ENCODE results near the gene PARM1. TPM values are rescaled to one million over a fixed set of nuclear protein-coding genes. Genes with fewer than 3 reads are reported as not detected.

Gene PARM1
- polyA plus RNA-seq, 3 donors = 0.06 to 0.54 (median 0.27) TPM

DNA sequence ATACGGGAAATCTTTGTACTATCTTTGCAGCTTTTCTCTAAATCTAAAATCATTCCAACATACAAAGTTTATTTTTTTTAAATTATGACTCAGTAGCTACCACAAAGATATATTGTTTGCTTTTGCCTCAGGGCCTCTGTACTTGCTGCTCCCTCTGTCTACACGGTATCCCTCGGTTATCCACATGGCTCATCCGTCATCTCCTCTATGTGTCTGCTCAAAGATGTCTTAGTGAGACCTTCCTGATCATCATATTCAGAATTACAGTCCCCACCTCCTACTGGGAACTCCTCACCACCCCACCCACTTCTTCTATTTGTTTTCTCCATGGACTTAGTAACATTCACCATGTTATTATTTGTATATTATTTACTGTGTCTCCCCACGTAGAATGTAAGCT lies 107.8 kb downstream of the PARM1 start:
- no peaks in the 10 kb centered on the region for H3K36me3 Mint-ChIP-seq
- Histone ChIP-seq H3K4me3 (replicated peaks in 1 of 3; ENCODE audit: low read depth in 2 of 3, low read length in 3 of 3) (no peak overlapping the region), H3K4me1 (ENCODE audit: control insufficient read depth in 1 of 2, insufficient read depth in 2 of 2, low read length in 2 of 2) (peaks cover 10 to 22% of the 10 kb centered on the region in 2 donors), H3K27me3 (ENCODE audit: control insufficient read depth in 2 of 2, insufficient read depth in 2 of 2, low read length in 2 of 2) (no peaks in the 10 kb centered on the region), H3K27ac (ENCODE audit: low read depth in 1 of 2, low read length in 2 of 2) (no peak overlapping the region), H3K9me3 (replicated peaks in 1 of 2; ENCODE audit: control insufficient read depth in 1 of 2, insufficient read depth in 1 of 2, low read length in 2 of 2) (peaks cover 0 to 3% of the 10 kb centered on the region in 2 donors), H4K20me1 (ENCODE audit: insufficient read depth, low read length) (no peaks in the 10 kb centered on the region), H3K36me3 (replicated peaks in 1 of 2; ENCODE audit: control insufficient read depth in 1 of 2, insufficient read depth in 2 of 2, low read length in 2 of 2) (no peaks in the 10 kb centered on the region), H3K4me2 (replicated peaks; ENCODE audit: extremely low read depth, low read length, poor library complexity, severe bottlenecking) (no peak overlapping the region), H2AFZ (ENCODE audit: insufficient read depth, low read depth, low read length, poor library complexity, severe bottlenecking) (no peak overlapping the region), H3K79me2 (ENCODE audit: insufficient read depth, low read length) (no peaks in the 10 kb centered on the region), H3K9ac (ENCODE audit: insufficient read depth, low read length, poor library complexity, severe bottlenecking) (no peak overlapping the region)
- peaks cover 0 to 1% (median 1%) of the 10 kb centered on the region in 3 donors for H3K27me3 Mint-ChIP-seq (ENCODE audit: low read depth in 3 of 3)
- no peak overlapping the region for H3K4me3 Mint-ChIP-seq
- TF ChIP-seq, protein P1, sequence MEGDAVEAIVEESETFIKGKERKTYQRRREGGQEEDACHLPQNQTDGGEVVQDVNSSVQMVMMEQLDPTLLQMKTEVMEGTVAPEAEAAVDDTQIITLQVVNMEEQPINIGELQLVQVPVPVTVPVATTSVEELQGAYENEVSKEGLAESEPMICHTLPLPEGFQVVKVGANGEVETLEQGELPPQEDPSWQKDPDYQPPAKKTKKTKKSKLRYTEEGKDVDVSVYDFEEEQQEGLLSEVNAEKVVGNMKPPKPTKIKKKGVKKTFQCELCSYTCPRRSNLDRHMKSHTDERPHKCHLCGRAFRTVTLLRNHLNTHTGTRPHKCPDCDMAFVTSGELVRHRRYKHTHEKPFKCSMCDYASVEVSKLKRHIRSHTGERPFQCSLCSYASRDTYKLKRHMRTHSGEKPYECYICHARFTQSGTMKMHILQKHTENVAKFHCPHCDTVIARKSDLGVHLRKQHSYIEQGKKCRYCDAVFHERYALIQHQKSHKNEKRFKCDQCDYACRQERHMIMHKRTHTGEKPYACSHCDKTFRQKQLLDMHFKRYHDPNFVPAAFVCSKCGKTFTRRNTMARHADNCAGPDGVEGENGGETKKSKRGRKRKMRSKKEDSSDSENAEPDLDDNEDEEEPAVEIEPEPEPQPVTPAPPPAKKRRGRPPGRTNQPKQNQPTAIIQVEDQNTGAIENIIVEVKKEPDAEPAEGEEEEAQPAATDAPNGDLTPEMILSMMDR (IDR thresholded peaks at IDR 0.05) = no peak
- 100% methylated on average over 2 of the region's 5 CpGs for WGBS (ENCODE audit: insufficient coverage)
- peaks cover 20% of the 10 kb centered on the region for H3K4me1 Mint-ChIP-seq
- intact Hi-C loops (cut with micrococcal nuclease) = no loop called here
- no peak for DNase-seq
- peaks cover 2 to 15% (median 5%) of the 10 kb centered on the region in 7 donors for H3K9me3 Mint-ChIP-seq
- H3K27ac Mint-ChIP-seq = no peak overlapping the region

DNA sequence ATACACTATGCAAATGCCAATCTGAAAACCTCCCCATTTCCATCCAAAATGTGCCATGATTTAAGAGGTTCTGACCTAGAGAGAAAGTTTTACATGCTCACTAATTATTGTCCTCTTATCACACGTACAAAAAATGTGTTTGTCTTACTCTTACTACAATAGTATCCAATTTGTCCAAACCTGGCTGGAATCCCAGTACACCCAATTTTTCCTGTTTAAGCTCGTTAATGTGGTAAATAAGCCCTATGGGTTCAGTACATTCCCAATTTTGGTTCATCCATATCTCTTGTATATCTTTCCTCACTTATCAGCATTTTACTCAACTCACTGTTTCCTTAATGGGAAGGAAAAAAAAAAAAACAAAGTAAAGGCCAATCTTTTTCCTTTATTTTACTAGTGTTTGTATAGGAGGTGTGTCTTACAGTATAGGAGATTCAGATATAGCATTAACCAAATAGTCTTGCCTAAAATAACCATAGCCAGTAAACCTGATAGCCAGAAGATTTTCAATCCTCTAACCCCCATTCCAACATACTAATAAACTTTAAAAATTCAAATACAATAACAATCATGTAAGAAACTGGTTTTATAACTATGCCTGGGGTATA lies 109.8 kb downstream of the PARM1 start:
- TF ChIP-seq, protein P1 (IDR thresholded peaks at IDR 0.05) = no peak
- peaks cover 0 to 8% of the 10 kb centered on the region in 2 donors for H3K4me1 ChIP-seq (ENCODE audit: control insufficient read depth in 1 of 2, insufficient read depth in 2 of 2, low read length in 2 of 2)
- Mint-ChIP-seq H3K27me3 (ENCODE audit: low read depth in 3 of 3) (peaks cover 0 to 4% (median 1%) of the 10 kb centered on the region in 3 donors), H3K4me1 (peaks cover 10% of the 10 kb centered on the region), H3K27ac (no peak overlapping the region), H3K4me3 (no peak overlapping the region), H3K36me3 (no peaks in the 10 kb centered on the region), H3K9me3 (peaks cover 2 to 15% (median 5%) of the 10 kb centered on the region in 7 donors)
- peaks cover 0 to 3% of the 10 kb centered on the region in 2 donors for H3K9me3 ChIP-seq (replicated peaks in 1 of 2; ENCODE audit: control insufficient read depth in 1 of 2, insufficient read depth in 1 of 2, low read length in 2 of 2)
- H3K27me3 ChIP-seq (ENCODE audit: control insufficient read depth in 2 of 2, insufficient read depth in 2 of 2, low read length in 2 of 2) = no peaks in the 10 kb centered on the region
- H3K79me2 ChIP-seq (ENCODE audit: insufficient read depth, low read length) = no peaks in the 10 kb centered on the region
- intact Hi-C loops (cut with micrococcal nuclease) = no loop called here
- H3K4me2 ChIP-seq (replicated peaks; ENCODE audit: extremely low read depth, low read length, poor library complexity, severe bottlenecking) = no peak overlapping the region
- no CpG with 5 or more reads among the region's 2 CpGs for WGBS (ENCODE audit: insufficient coverage)
- H3K36me3 ChIP-seq (replicated peaks in 1 of 2; ENCODE audit: control insufficient read depth in 1 of 2, insufficient read depth in 2 of 2, low read length in 2 of 2) = no peaks in the 10 kb centered on the region
- H2AFZ ChIP-seq (ENCODE audit: insufficient read depth, low read depth, low read length, poor library complexity, severe bottlenecking) = no peak overlapping the region
- H3K4me3 ChIP-seq (replicated peaks in 1 of 3; ENCODE audit: low read depth in 2 of 3, low read length in 3 of 3) = no peak overlapping the region
- no peak overlapping the region for H3K9ac ChIP-seq (ENCODE audit: insufficient read depth, low read length, poor library complexity, severe bottlenecking)
- no peak overlapping the region for H3K27ac ChIP-seq (ENCODE audit: low read depth in 1 of 2, low read length in 2 of 2)
- H4K20me1 ChIP-seq (ENCODE audit: insufficient read depth, low read length) = no peaks in the 10 kb centered on the region
- no peak for DNase-seq
